IPS-18a (cell line): Measurements from ENCODE around the gene USP35.

Source experiments
- H3K27ac ChIP-seq: one replicate; pipeline ENCODE4 v1.5.1; 2013; ENCODE audit warnings: low read length
- H3K27me3 ChIP-seq: one replicate; pipeline ENCODE4 v1.6.1; 2013; ENCODE audit warnings: mild to moderate bottlenecking, low read length; ENCODE audit not compliant: control insufficient read depth, insufficient read depth
- H3K36me3 ChIP-seq: one replicate; pipeline ENCODE4 v1.6.1; 2013; ENCODE audit warnings: low read depth, low read length; ENCODE audit not compliant: control insufficient read depth
- H3K4me1 ChIP-seq: one replicate; pipeline ENCODE4 v1.6.1; 2013; ENCODE audit warnings: low read depth, low read length; ENCODE audit not compliant: control insufficient read depth
- H3K4me3 ChIP-seq: one replicate; pipeline ENCODE4 v1.5.1; 2013; ENCODE audit warnings: low read length
- H3K9ac ChIP-seq: one replicate; pipeline ENCODE4 v1.6.1; 2013; ENCODE audit warnings: mild to moderate bottlenecking, low read length, moderate library complexity
- H3K9me3 ChIP-seq: one replicate; pipeline ENCODE4 v1.6.1; 2013; ENCODE audit warnings: low read depth, low read length; ENCODE audit not compliant: control insufficient read depth

Gene USP35

DNA sequence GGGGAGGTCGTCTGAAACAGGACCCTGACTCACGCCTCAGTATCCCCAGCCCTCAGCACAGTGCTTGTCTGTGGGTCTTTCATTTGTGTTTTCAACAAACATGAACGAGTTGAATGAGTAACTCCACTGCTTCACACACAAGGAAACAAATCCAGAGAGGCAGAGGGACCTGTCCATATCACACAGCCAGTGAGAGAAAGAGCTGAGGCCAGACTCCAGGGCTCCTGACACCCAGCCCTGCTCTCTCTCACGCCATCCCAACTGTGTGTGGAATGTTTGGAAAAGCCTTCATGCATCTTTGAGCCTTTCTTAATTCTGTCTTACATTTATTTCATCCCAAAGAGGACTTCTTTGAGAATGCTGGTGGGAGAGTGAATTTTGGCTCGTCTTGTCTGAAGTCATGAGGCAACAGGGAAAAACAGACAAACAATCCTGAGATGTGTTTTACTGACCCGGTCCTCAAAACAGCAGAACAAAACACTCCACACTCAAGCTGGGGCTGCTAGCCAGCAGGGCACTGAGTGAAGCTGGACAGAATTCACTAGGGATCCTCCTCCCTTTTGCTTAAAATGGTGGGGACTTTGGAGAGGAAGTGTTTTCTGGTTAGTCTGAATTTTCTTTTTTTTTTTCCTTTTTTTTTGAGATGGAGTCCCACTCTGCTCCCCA is 29.6 kb upstream of the USP35 start:
- Histone ChIP-seq H3K36me3 (no peaks in the 10 kb centered on the region), H3K4me1 (no peaks in the 10 kb centered on the region), H3K27me3 (no peaks in the 10 kb centered on the region), H3K9ac (no peak overlapping the region), H3K27ac (no peak overlapping the region), H3K4me3 (no peak overlapping the region), H3K9me3 (no peaks in the 10 kb centered on the region)

DNA sequence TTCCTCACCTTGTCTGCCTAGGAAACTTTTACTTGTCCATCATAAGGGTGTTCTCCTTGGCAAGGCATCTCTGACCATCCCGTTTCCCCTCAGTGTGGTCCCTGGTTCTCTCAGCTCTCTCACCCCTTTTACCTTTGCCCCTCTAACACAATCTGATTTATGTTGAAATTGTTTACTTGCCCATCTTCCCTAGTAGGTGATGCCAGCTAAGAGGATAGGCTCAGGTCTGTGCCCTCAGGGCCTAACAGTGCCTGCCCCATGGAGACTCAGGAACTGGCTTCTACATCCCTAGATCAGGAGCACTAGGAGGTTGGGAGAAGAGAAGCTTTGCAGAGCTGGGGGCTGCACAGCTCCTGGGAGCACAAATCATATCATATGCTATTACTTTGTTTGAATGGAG is 28.2 kb upstream of the USP35 start:
- no peak overlapping the region for H3K27ac ChIP-seq
- H3K4me1 ChIP-seq, result no peaks in the 10 kb centered on the region
- H3K36me3 ChIP-seq, result no peaks in the 10 kb centered on the region
- H3K27me3 ChIP-seq, result no peaks in the 10 kb centered on the region
- H3K4me3 ChIP-seq, result no peak overlapping the region
- no peaks in the 10 kb centered on the region for H3K9me3 ChIP-seq
- no peak overlapping the region for H3K9ac ChIP-seq

DNA sequence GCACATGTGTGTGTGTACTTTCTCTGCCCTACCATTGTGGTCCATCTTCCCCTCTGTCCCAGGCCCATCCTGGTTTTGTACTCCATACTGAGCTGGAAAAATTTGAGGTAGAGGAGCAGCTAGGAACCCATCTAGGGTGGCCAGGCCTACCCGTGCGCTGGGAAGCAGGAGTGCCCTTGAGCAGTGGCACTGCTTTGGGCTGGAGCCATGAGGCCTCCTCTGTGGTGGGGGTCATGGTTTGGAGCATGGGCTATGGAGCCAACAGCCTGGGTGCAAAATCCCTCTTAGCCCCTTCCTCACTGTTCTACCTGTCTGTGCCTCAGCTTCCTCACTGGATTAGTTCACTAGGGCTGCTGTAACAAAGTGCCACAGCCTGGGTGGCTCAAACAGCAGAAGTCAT is 27.4 kb upstream of the USP35 start:
- no peaks in the 10 kb centered on the region for H3K27me3 ChIP-seq
- H3K36me3 ChIP-seq, result no peaks in the 10 kb centered on the region
- no peaks in the 10 kb centered on the region for H3K9me3 ChIP-seq
- H3K9ac ChIP-seq, result no peak overlapping the region
- no peak overlapping the region for H3K27ac ChIP-seq
- H3K4me1 ChIP-seq, result no peaks in the 10 kb centered on the region
- no peak overlapping the region for H3K4me3 ChIP-seq

DNA sequence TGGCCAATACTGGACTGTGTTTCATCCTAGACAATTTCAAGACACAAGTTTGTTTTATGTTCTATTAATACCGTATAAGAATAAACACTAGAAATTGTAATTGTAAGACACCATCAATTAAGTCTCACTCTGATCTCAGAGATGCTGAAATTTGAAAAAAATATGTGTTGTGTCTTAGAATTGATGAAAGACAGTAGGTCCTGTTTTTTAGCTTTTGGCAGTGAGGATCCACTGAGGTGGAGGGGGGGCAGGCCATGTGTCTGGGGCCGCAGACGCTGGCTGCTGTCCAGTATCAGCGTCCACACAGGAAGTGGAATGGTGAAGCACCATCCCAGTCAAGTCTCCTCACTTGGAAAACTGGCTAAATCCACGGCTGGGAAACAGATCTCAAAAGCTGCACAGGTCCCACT is 26.8 kb upstream of the USP35 start:
- Histone ChIP-seq H3K4me3 (no peak overlapping the region), H3K9me3 (no peaks in the 10 kb centered on the region), H3K4me1 (no peaks in the 10 kb centered on the region), H3K27me3 (no peaks in the 10 kb centered on the region), H3K36me3 (no peaks in the 10 kb centered on the region), H3K27ac (no peak overlapping the region), H3K9ac (no peak overlapping the region)

DNA sequence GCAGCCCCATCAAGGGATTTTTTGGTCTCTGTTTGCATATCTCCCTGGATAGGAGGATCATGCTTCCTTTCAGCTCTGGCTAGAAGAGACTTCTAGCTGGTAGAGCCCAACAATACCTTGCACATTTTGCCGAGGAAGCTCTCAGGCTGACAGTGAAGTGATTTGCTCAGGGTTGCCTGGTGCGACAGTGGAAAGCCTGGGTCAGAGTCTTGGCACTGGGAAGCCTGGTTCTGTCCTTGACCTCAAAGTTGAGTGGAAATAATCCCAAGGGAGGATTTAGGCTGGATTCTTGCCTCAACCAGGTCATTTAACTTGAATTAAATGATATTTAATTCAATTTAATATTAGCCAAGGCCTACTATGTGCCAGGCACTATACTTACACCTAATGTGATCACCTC is 24.9 kb upstream of the USP35 start:
- no peak overlapping the region for H3K9ac ChIP-seq
- no peak overlapping the region for H3K27ac ChIP-seq
- H3K4me3 ChIP-seq, result no peak overlapping the region
- H3K27me3 ChIP-seq, result no peaks in the 10 kb centered on the region
- H3K4me1 ChIP-seq, result no peaks in the 10 kb centered on the region
- no peaks in the 10 kb centered on the region for H3K36me3 ChIP-seq
- no peaks in the 10 kb centered on the region for H3K9me3 ChIP-seq

DNA sequence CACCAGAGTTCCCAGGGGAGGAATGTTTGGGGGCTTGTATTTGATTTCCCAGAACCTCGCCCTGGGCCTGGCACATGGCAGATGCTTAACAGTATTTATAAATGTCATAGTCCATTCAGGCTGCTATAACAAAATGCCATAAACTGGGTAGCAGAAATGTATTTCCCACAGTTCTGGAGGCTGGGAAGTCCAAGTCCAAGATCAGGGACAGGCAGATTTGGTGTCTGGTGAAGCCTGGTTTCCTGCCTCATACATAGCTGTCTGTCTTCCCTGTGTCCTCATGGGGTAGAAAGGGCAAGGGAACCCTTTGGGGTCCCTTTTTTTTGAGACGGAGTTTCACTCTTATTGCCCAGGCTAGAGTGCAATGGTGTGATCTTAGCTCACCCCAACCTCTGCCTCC is 24.2 kb upstream of the USP35 start:
- H3K9ac ChIP-seq, result no peak overlapping the region
- no peak overlapping the region for H3K27ac ChIP-seq
- H3K36me3 ChIP-seq, result no peaks in the 10 kb centered on the region
- no peaks in the 10 kb centered on the region for H3K9me3 ChIP-seq
- H3K4me3 ChIP-seq, result no peak overlapping the region
- no peaks in the 10 kb centered on the region for H3K27me3 ChIP-seq
- H3K4me1 ChIP-seq, result no peaks in the 10 kb centered on the region

DNA sequence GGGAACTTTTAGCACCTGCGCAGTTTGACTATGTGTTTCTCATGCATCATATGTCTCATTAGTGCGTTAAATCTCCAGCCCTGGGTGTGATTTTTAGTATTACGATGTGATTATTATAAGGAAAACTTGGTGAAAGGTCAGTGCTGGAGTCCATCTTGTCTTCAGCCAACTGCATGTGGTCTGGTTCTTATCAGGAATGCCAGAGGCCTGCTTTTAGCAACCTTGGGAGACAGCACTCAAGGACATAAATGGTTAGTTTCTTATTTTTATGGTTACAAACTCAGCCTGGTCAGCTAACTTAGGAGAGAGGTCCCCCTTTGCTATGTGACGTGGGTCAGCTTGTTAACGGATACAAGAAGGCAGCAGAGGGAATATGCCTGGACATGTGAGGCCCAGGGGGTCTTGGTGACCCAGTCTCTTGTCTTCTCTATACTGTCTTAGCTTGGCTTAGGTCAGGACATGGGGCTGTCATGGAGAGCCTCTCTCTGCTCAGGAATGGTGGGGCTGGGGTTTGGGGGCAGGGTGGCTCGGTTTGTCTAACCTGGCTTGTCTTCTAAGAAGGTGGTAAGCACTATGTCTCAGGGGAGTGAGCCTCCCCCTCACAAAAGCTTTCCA is 21.8 kb upstream of the USP35 start:
- H3K9ac ChIP-seq, result no peak overlapping the region
- H3K4me3 ChIP-seq, result no peak overlapping the region
- no peaks in the 10 kb centered on the region for H3K27me3 ChIP-seq
- no peaks in the 10 kb centered on the region for H3K9me3 ChIP-seq
- no peaks in the 10 kb centered on the region for H3K4me1 ChIP-seq
- no peaks in the 10 kb centered on the region for H3K36me3 ChIP-seq
- H3K27ac ChIP-seq, result no peak overlapping the region

DNA sequence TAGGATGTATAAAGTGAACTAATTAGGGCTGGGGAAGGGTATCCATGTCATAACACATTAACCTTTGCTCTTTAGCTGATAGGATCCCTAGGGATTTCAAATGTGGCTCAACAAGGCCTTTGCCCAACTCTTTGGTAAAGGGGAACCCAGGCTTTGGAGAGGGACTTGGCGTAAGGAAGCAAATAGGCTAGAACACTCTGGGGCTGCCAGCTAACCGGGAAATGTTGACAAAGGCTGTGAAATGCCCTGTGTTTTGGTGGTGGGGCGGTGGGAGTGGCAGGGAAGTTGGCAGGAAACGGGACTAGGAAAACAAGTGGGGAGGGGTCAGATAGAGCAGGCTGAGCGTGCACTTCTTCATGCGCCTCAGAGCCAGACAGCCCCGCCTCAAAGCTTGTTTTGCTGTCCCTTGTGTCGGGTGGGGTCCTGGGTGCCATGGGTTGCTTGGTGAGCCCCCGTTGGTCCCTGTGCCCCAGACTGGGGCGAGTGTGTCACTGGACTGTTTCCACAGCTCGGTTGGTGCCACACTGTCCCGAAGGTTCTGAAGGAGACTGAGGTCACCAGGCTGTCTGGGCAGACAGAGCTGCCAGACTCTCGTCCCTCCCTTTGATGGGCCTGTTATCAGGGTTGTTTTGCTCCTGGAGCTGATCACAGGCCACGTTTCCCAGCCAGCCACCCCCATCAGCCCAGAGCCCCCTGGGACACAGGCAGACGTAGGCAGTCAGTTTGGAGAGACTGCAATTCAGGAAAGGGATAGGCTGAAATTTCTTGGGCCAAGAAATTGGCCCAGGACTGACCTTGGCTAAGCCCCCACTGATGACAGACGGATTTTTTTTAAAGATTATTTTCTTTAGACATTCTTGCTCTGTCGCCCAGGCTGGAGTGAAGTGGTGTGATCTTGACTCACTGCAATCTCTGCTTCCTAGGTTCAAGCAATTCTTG is 19.9 kb upstream of the USP35 start:
- no peak overlapping the region for H3K27ac ChIP-seq

DNA sequence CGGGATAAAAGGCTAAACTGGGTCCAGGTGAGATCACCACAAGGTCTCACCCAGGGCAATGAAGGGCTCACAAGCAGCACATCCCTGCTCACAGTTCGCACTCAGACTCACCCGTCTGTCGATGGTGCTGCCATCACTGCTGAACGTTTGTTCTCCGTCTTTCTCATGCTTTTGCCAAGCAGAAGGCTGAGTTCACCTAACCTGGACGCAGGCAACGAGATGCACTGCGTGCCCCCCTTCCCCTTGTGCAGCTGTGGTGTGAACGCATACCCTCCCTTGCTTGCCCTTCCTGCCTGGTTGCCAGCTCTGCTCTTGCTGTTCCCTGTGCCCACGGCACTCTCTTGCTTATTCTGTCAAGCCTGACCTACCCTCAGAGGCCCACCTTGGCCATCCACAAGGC is 18.3 kb upstream of the USP35 start:
- H3K9ac ChIP-seq, result no peak overlapping the region
- no peaks in the 10 kb centered on the region for H3K9me3 ChIP-seq
- no peaks in the 10 kb centered on the region for H3K36me3 ChIP-seq
- no peak overlapping the region for H3K4me3 ChIP-seq
- no peaks in the 10 kb centered on the region for H3K4me1 ChIP-seq
- no peaks in the 10 kb centered on the region for H3K27me3 ChIP-seq
- no peak overlapping the region for H3K27ac ChIP-seq

More for the DNA sequence above, 19.9 kb upstream of the USP35 start:
- Histone ChIP-seq H3K9ac (no peak overlapping the region), H3K4me1 (no peaks in the 10 kb centered on the region), H3K4me3 (no peak overlapping the region), H3K9me3 (no peaks in the 10 kb centered on the region), H3K27me3 (no peaks in the 10 kb centered on the region), H3K36me3 (no peaks in the 10 kb centered on the region)

DNA sequence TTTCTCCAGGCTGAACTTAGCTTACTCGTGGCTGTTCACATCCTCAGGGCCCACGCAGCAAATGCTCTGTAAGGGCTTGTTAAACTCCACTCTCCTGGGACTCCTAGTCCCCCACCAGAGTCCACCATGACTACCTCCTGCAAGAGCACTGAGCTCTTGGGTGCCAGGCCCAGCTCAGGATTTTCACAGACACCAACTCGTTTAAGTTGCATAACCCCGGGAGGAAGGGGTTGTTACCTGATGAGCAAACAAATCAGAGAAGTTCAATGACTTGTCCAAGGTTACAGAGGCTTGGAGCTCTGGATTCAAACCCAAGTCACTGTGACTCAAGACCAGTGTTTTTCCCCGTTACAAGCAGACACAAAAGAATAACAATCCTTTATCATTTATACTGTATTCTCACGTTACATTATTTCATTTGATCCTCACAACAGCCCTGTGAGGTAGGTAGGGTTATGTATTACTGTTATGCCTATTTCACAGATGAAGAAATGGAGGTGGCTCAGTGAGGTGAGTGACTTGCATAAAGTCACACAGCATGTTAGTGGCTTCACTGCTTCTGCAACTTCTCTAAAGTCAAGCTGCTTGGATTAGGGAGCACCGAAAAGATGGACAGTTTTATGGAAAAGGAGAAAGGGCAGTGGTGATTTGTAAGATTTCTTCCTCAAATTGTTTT is 17.7 kb upstream of the USP35 start:
- H3K4me1 ChIP-seq, result no peaks in the 10 kb centered on the region
- H3K9me3 ChIP-seq, result no peaks in the 10 kb centered on the region
- H3K4me3 ChIP-seq, result no peak overlapping the region
- no peaks in the 10 kb centered on the region for H3K36me3 ChIP-seq
- no peak overlapping the region for H3K9ac ChIP-seq
- H3K27me3 ChIP-seq, result no peaks in the 10 kb centered on the region
- no peak overlapping the region for H3K27ac ChIP-seq

DNA sequence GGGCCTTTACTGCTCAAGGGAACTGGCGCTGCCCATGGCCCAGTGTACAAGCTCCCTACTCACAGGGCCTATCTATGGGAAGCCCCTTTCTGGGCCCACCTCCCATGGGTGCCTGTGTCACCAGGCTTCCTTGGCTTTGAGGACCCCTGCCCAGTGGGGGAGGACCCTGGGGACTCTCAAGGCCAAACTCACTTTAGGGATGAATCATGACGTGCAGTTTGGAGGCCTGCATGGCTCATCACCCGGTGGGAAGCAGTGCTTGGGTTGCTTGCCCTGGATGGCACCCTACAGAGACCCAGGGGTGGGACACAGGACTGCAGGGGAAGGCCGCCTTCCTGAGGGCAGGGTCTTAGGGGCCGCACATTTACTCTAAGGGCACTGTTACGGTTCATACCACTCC is 16.8 kb upstream of the USP35 start:
- no peak overlapping the region for H3K9ac ChIP-seq
- H3K4me3 ChIP-seq, result no peak overlapping the region
- H3K27ac ChIP-seq, result no peak overlapping the region
- no peaks in the 10 kb centered on the region for H3K4me1 ChIP-seq
- no peaks in the 10 kb centered on the region for H3K27me3 ChIP-seq
- no peaks in the 10 kb centered on the region for H3K9me3 ChIP-seq
- H3K36me3 ChIP-seq, result no peaks in the 10 kb centered on the region
